Stimulated activated CD4-positive, alpha-beta T cell treated with anti-CD3 and anti-CD28 coated beads, Interleukin-2, amount 100 ng/mL, for 4 hours (primary cell): ENCODE results near the gene COA7.
"Not testable (repeated sequence)": the region's sequence is repeated elsewhere in the genome, so short reads cannot be mapped to it uniquely, and the experiment has no call there.

ENCODE experiments used
- DNase-seq: peaks from one replicate; pipeline ENCODE4 v3.0.0-alpha.2; 2020; ENCODE audit warnings: low read depth

The COA7 gene

GRCh38 chr1:52697795-52698674, at the start of gene COA7:
Gene COA7, minus strand, starts transcription at chr1:52698347. Its CDS starts 21 bp downstream, at chr1:52698326.
- DNase-seq: peak; percentile 27

GRCh38 chr1:52747450-52747849, 49.3 kb upstream of the COA7 start:
- no peak for DNase-seq

- DNase-seq: no peak
These were observed 48.0 kb upstream of the COA7 start for GRCh38 chr1:52746189-52746588.

GRCh38 chr1:52741259-52741658, 43.1 kb upstream of the COA7 start:
- no peak for DNase-seq

- DNase-seq: no peak
These were observed 41.7 kb upstream of the COA7 start for GRCh38 chr1:52739699-52740467.

GRCh38 chr1:52738893-52739292, 40.7 kb upstream of the COA7 start:
- DNase-seq: no peak

GRCh38 chr1:52738148-52738547, 40.0 kb upstream of the COA7 start:
- no peak for DNase-seq

- DNase-seq: not testable (repeated sequence)
These were observed 37.2 kb upstream of the COA7 start for GRCh38 chr1:52735371-52735770.

GRCh38 chr1:52733368-52733767, 35.2 kb upstream of the COA7 start:
- no peak for DNase-seq

GRCh38 chr1:52727956-52728656, 30.0 kb upstream of the COA7 start:
- no peak for DNase-seq

GRCh38 chr1:52727114-52727586, 29.0 kb upstream of the COA7 start:
- no peak for DNase-seq

- peak; percentile 79 for DNase-seq
These were observed 28.3 kb upstream of the COA7 start, which contains the start of gene ZYG11B for GRCh38 chr1:52726265-52727113. Gene ZYG11B, plus strand, starts transcription at chr1:52726453. Its CDS starts 201 bp downstream, at chr1:52726654.

- no peak for DNase-seq
These were observed 27.7 kb upstream of the COA7 start for GRCh38 chr1:52725903-52726264.

GRCh38 chr1:52723260-52723659, 25.1 kb upstream of the COA7 start:
- DNase-seq: no peak

GRCh38 chr1:52715296-52715695, 17.1 kb upstream of the COA7 start:
- DNase-seq: not testable (repeated sequence)

- DNase-seq: no peak
These were observed 15.4 kb upstream of the COA7 start for GRCh38 chr1:52713590-52713989.

- no peak for DNase-seq
These were observed 10.9 kb upstream of the COA7 start for GRCh38 chr1:52709016-52709415.

GRCh38 chr1:52707927-52708655, 9.9 kb upstream of the COA7 start:
- DNase-seq: no peak

GRCh38 chr1:52706941-52707926, 9.1 kb upstream of the COA7 start:
- no peak for DNase-seq
